PC-9 (cell line): ENCODE results near the gene RAB5B.

Source experiments
- EZH2 ChIP-seq: fragments of 200-600 bp; sonication (generic); IDR thresholded peaks from 2 replicates; pipeline ENCODE4 v1.8.0; 2017; ENCODE audit warnings: antibody characterized with exemption, low read depth
- TF ChIP-seq, protein P1 (sequence below): fragments of 200-600 bp; sonication (generic); conservative IDR thresholded peaks from 2 replicates; pipeline ENCODE4 v1.6.1; 2017; ENCODE audit warnings: mixed run types, antibody characterized with exemption, mild to moderate bottlenecking, moderate library complexity

DNA sequence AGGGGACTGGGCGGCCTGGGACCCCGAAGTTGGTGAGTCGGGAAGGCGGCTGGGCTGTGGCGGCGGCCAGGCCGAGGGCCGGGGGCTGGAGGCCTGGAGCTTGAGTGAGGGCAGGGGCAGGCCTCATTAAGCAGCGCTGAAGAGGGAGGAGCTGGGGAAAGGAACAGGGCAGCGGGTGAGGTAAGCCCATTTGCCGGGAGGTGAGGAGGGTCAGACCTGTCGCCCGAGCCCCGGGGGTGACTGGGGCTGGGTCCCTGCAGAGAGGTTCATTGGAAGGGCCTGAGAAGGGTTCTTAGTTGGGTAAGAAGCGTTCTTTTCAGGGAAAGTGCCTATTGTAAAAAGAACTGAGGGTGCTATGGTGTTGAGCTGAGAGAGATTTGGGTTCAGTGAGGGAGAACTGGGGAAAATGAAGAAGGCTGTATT is 441 bp downstream of the RAB5B start:
- TF ChIP-seq, protein P1, sequence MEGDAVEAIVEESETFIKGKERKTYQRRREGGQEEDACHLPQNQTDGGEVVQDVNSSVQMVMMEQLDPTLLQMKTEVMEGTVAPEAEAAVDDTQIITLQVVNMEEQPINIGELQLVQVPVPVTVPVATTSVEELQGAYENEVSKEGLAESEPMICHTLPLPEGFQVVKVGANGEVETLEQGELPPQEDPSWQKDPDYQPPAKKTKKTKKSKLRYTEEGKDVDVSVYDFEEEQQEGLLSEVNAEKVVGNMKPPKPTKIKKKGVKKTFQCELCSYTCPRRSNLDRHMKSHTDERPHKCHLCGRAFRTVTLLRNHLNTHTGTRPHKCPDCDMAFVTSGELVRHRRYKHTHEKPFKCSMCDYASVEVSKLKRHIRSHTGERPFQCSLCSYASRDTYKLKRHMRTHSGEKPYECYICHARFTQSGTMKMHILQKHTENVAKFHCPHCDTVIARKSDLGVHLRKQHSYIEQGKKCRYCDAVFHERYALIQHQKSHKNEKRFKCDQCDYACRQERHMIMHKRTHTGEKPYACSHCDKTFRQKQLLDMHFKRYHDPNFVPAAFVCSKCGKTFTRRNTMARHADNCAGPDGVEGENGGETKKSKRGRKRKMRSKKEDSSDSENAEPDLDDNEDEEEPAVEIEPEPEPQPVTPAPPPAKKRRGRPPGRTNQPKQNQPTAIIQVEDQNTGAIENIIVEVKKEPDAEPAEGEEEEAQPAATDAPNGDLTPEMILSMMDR: no peak
- no peak for TF ChIP-seq EZH2
